ENCODE measurements around the gene E2F4.

E2F4 gene

GRCh38 chr16:67212766-67213165, 20.8 kb downstream of the E2F4 start:
- no peak overlapping the region for H3K4me2 ChIP-seq (ENCODE audit: low read depth, low read length, poor library complexity, severe bottlenecking)
- H3K9me2 ChIP-seq (replicated peaks; ENCODE audit: insufficient read depth, low read length) = no peaks in the 10 kb centered on the region
- no peak overlapping the region for H3K9ac ChIP-seq (ENCODE audit: low read length)
- TF ChIP-seq EZH2phosphoT487 (conservative IDR thresholded peaks at IDR 0.05; ENCODE audit: low read length) (no peak), CTCF (IDR thresholded peaks at IDR 0.05; ENCODE audit: insufficient read depth, low read length, poor library complexity, severe bottlenecking) (no peak)
- H2AFZ ChIP-seq (ENCODE audit: low read depth, low read length, severe bottlenecking) = no peak overlapping the region
- H3K79me2 ChIP-seq (ENCODE audit: insufficient read depth, low read length) = no peaks in the 10 kb centered on the region
- H3K4me3 ChIP-seq (ENCODE audit: insufficient read depth, low read length, poor library complexity, severe bottlenecking) = no peak overlapping the region
- no peaks in the 10 kb centered on the region for H3K27me3 ChIP-seq (ENCODE audit: low read length)
- no peaks in the 10 kb centered on the region for H4K20me1 ChIP-seq (ENCODE audit: low read depth, low read length)
- no peaks in the 10 kb centered on the region for H3K9me3 ChIP-seq (ENCODE audit: insufficient read depth, low read length)
- no peak overlapping the region for H3K27ac ChIP-seq (ENCODE audit: low read depth, low read length)
- H3K36me3 ChIP-seq (ENCODE audit: low read length) = no peaks in the 10 kb centered on the region
- no peaks in the 10 kb centered on the region for H3F3A ChIP-seq (ENCODE audit: insufficient read depth)

GRCh38 chr16:67213197-67214019, 21.5 kb downstream of the E2F4 start:
- no peak overlapping the region for H3K27ac ChIP-seq (ENCODE audit: low read depth, low read length)
- H3K9me3 ChIP-seq (ENCODE audit: insufficient read depth, low read length) = no peaks in the 10 kb centered on the region
- H4K20me1 ChIP-seq (ENCODE audit: low read depth, low read length) = no peaks in the 10 kb centered on the region
- no peak overlapping the region for H3K4me3 ChIP-seq (ENCODE audit: insufficient read depth, low read length, poor library complexity, severe bottlenecking)
- H3K9ac ChIP-seq (ENCODE audit: low read length) = no peak overlapping the region
- no peak overlapping the region for H3K4me2 ChIP-seq (ENCODE audit: low read depth, low read length, poor library complexity, severe bottlenecking)
- H3K79me2 ChIP-seq (ENCODE audit: insufficient read depth, low read length) = no peaks in the 10 kb centered on the region
- no peaks in the 10 kb centered on the region for H3K9me2 ChIP-seq (replicated peaks; ENCODE audit: insufficient read depth, low read length)
- H3K27me3 ChIP-seq (ENCODE audit: low read length) = no peaks in the 10 kb centered on the region
- H2AFZ ChIP-seq (ENCODE audit: low read depth, low read length, severe bottlenecking) = no peak overlapping the region
- H3F3A ChIP-seq (ENCODE audit: insufficient read depth) = no peaks in the 10 kb centered on the region
- TF ChIP-seq EZH2phosphoT487 (conservative IDR thresholded peaks at IDR 0.05; ENCODE audit: low read length) (no peak), CTCF (IDR thresholded peaks at IDR 0.05; ENCODE audit: insufficient read depth, low read length, poor library complexity, severe bottlenecking) (no peak)
- no peaks in the 10 kb centered on the region for H3K36me3 ChIP-seq (ENCODE audit: low read length)

- Histone ChIP-seq H4K20me1 (ENCODE audit: low read depth, low read length) (no peaks in the 10 kb centered on the region), H3K4me2 (ENCODE audit: low read depth, low read length, poor library complexity, severe bottlenecking) (no peak overlapping the region), H3K9me2 (replicated peaks; ENCODE audit: insufficient read depth, low read length) (no peaks in the 10 kb centered on the region), H3K27me3 (ENCODE audit: low read length) (no peaks in the 10 kb centered on the region), H3K27ac (ENCODE audit: low read depth, low read length) (no peak overlapping the region), H3K9ac (ENCODE audit: low read length) (no peak overlapping the region), H2AFZ (ENCODE audit: low read depth, low read length, severe bottlenecking) (no peak overlapping the region), H3K4me3 (ENCODE audit: insufficient read depth, low read length, poor library complexity, severe bottlenecking) (no peak overlapping the region), H3F3A (ENCODE audit: insufficient read depth) (no peaks in the 10 kb centered on the region), H3K9me3 (ENCODE audit: insufficient read depth, low read length) (no peaks in the 10 kb centered on the region), H3K79me2 (ENCODE audit: insufficient read depth, low read length) (no peaks in the 10 kb centered on the region), H3K36me3 (ENCODE audit: low read length) (no peaks in the 10 kb centered on the region)
- TF ChIP-seq EZH2phosphoT487 (conservative IDR thresholded peaks at IDR 0.05; ENCODE audit: low read length) (no peak), CTCF (IDR thresholded peaks at IDR 0.05; ENCODE audit: insufficient read depth, low read length, poor library complexity, severe bottlenecking) (no peak)
Observed at GRCh38 chr16:67215706-67216105, 23.8 kb downstream of the E2F4 start.

Measured in SU-DHL-6 (cell line).